Kasumi-1 (cell line): ENCODE data around the gene PKNOX2.

Experiments
- DNase-seq, 2 experiments: peaks; one replicate each; lab custom pipeline; 2025; lab: John Stamatoyannopoulos, UW

Gene PKNOX2

DNA sequence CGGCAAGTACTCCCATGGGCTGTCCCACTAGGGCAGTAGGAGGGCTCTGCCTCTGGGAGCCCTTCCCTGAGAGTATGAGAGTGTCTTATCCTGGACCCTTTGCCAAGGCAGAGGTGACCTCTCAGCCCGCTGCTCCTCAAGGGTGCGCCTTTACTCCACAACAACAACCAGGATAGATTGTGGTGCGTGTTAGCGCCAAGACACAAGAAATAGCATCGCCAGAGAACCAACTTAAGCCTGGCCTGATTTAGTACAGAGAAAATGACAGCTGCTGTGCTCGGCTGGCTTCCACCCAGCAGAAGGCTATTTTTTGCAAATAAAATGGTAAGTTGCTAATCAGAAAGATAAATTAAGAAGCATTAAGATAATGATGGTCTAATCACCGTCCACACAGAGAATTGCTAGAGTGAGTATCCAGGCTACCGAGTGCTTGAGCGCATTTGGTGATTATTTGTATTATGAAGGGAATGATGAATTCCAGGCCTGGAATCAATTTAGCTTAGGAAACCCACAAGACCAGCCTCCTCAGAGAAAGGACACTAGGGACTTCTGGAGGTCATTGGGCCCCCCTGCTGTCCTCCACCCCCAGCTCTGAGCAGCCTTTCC lies 119.8 kb downstream of the PKNOX2 start:
- DNase-seq: no peak

DNA sequence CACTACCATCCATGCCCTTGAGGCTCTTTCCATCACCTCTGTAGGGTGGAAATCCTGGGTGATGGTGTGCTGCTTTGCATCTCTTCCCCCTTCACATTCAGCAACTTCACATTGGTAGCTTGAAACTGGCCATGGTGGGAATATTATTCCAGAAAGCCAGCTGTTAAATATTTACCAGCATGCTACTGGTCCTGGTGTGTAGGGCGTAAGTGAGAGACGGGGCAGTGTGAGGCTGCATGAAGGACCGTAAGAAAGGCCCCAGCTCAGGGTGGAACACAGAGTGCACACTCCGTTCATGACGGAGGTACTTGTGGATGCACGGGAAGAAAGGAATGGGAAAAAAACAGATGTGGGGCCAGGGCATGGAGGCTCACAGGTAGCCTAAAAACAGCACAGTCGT lies 121.3 kb downstream of the PKNOX2 start:
- no peak for DNase-seq

DNA sequence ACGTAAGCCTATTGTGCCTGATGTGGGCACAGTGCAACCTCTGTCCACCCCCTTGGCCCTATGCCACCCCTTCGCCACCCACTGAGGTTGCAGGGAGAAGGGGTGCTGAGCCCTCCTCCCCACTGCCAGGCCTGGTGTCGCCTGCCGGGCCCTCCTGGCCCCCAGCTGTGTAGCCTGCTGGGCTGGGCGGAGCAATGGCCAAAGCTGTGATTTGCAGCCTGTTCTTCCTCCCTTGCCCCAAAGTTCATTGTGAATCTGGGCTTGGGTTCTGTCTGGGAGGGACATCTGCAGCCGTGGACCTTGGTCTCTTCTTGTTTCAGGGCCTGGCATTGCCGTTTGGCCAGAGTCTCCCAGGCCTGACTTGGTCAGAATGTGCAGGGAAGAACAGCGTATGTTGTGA lies 121.9 kb downstream of the PKNOX2 start:
- DNase-seq: no peak

DNA sequence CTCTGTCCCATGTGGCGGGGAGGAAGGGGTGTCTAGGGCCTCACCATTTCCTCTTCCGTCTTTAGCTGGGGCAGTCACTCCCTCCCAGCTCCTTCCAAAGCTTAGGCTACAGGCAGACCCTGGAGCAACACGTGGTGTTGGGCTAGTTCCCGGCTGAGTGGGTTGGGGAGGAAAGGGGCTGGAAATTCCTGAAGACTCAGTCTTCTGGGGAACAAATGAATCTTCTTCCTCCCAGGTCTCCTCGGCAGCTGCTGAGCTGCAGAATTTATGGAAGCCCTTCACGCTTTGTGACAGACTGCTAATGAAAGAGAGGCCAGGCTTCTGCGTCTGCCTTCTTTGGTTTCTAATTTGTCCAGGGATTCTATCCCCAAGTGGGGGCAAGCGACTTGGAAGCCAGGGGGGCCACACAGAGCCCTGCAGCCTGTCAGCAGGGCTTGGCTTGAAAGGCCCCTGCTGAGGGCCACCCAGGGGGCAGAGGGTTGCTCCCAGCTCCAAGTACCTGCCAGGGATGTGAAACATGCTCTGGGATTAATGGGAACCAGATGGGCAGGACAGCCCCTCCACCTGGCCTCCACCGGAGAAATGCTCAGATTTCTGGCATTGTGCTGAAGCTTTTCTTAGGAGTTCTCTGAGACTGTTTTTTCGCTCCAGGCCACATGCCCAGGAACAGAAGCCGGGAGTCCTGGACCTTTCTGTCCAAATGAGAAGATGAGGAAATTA lies 123.1 kb downstream of the PKNOX2 start:
- DNase-seq: no peak

DNA sequence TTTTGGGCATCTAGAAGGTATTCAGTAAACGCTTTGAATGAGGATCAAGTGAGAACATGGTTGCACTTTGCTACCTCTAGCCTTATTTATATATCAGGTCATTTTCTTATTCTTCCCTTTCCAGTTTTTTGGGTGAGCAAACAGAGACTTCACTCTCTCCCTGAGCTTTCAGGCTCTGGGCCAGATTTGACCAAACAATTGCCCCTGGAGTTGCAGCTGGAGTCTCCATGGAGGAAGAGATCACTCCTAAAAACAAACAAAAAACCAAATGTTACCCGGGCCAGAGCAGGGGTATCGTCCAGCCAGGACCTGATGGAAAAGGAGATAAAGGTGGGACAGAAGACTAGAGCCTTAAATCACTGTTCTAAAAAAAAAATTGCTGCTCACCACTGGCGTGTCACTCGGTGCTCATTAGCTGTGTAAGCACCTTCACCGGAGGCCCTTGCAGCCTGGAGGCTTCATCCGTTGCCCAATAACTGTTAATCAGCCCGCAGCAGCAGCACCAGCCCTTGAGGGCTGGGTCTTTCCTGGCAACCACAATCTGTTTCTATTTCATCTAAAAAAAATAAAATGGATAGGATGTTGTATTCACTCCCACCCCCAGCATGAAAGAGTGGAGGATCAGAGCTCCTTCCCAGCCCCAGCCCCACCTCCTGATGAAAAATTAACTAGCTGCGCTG lies 125.0 kb downstream of the PKNOX2 start:
- no peak for DNase-seq

DNA sequence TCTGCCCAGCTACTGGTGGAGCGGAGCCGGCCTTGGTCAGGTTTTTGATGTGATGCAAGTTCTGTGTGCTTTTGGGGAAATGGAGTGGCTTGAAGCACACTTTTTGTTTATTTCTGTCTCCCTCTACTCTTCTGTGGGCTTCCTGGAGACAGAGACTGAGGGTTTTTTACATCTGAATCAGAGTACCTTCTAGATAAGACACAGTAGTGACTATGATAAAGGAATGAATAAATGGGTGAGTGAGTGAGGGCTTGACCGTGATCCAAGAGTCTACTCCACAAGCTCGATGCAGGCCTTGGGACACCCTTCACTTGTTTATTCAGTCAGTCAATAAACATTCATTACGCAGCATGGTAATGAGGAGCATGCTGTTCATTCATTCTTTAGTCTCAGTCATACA lies 125.7 kb downstream of the PKNOX2 start:
- no peak for DNase-seq

DNA sequence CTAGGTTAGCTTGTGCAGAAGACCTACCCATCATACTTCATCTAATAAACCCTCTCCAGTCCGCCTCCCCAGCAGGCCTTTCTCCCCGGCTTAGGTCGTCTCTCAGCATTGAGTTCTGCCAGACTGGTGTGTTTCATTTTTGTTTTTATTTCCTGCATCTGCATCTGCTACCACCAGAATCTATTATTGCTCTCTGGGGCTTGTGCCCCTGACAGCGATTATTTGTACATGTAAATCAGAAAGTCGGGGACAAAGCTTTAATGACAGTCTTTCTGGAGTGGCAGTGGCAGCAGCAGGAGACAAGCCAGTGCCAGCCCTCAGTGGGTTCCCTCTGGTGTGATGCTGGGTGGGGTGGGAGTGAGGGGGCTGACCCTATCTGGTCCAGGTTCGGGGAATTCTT lies 127.5 kb downstream of the PKNOX2 start:
- DNase-seq: no peak

DNA sequence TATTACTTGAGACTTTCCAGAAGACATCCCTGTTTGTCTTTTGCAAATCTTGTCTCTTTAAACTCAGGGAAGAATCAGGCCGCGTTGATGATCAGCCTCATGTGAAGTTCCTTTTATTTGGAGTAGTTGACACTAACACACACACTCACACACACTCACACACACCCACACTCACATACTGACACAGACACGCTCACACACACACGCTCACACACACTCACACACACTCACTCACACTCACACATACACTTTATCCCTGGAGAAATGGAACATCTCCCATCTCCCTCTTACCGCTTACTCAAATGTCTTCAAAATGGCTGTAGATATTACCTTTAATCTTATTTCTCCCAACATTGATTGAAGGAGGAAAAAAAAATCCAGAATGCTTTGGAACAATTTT lies 129.0 kb downstream of the PKNOX2 start:
- no peak for DNase-seq

DNA sequence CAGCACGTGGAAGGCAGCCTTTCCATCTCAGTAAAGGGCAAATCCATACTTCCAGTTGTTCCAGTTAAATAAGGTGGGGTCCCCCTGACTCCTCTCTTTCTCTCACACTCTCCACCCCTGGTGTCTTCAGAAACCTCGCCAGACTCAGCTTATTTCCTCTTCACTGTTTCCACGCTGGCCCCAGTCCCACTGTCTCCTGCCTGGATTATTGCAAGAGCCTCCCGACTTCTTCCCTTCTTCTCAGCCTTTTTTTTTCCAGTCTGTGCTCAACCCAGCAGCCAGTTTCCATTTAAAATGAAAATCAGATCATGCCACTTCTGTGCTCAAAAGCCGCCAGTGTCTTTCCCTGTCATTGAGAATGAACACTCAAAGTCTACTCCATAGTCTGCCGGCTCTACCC lies 131.4 kb downstream of the PKNOX2 start:
- no peak for DNase-seq

DNA sequence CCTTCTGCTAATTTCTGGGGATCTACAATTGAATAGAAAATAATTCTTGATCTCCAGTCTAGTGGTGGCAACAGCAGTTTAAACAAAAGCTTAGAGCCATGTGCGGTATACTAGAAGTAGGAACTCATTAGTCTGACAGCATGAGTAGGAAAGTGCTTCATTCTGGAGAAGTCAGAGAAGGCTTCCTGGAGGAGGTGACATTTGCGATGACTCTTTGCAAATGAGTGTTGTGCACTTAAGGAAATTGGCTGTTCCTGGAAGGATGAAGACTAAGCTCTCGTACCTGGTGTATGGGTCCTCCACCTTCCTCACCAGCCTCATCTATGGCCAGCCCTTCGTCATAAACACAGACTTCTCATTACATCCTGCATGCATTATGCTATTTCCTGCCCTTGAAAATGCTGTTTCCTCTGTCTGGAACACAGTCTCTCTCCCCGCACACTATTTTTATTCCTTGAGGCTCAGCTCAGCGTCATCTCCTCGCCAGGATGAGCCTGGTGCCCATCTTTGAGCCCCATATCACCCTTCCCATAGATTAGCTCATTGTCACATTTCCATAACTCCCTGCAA lies 132.9 kb downstream of the PKNOX2 start:
- DNase-seq: no peak

DNA sequence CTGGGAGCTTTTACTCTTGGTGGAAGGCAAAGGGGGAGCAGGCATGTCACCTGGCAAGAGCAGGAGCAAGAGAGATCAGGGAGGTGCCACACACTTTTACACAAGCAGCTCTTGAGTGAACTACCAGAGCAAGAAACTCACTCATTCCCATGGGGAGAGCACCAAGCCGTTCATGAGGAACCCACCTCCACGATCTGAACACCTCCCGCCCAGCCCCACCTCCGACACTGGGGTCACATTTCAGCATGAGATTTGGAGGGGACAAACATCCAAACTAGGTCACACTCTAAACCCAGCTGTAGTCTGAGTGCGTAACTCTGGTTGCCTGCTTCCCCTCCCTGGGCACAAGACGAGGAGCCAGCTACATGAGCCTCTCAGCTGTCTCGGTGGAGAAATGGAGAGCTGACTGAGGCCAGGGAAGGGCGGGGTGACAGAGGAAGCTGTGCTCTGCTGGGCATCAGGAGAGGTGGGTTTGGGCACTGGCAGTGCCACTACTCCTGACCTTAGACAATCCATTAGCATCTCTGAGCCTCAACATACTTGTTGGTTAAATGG lies 134.6 kb downstream of the PKNOX2 start:
- no peak for DNase-seq

DNA sequence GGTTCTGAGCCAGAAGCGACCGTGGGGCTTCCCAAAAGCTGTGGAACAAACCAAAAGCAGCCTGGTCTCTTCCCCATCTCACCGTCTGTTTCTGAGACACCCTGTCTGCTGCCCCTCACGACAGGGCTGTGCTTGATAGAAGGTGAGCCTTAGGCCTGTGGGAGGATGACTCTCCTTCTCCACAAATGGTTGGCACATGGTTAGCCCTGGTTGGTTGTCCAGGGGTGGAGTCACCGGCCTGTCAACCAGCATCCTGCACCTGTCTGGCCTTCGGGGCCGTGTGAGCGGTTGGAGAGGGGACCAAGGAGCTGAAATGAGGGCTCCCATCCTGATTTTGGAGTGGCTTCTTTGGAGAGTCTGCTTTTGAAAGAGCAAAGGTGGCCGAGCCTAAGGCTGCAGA lies 135.3 kb downstream of the PKNOX2 start:
- no peak for DNase-seq

DNA sequence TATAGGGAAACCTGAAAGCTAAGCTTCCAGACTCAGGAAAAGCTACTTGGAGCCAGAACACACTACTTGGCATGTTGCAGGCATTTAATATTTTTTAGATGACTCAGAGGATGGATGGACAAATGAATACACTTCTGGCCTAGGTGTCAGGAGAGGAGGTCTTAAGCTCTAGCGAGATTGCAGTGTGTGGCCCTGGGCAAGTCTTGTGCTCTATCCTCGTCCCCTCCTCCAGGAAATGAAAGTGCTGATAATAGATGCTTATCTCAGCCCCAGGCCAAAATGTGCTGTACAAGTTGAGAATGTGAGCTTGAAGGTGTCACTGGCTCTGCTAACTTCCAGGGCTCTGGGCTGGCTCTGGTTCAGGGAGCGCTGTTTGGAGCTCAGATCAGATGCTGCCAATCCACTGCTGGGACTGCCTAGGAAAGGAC lies 136.3 kb downstream of the PKNOX2 start:
- no peak for DNase-seq

DNA sequence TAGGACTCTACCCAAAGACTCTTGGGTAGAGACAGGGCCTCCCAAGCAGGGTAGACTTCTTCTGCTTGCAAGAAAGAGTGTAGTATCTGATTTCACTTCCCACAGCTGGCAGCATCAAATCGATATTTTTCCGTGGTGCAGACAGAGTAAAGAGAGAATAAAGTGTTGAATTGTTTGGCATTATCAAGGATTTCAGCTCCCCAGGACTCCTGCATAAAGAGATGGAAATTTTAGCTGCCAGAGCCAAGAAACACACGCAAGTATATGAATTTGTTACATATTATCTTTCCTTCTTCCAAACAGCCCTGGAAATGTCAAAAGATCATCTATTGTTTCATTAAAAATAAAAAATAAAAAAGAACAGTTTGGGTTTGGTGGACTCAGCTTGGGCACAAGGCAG lies 136.8 kb downstream of the PKNOX2 start:
- DNase-seq: no peak

DNA sequence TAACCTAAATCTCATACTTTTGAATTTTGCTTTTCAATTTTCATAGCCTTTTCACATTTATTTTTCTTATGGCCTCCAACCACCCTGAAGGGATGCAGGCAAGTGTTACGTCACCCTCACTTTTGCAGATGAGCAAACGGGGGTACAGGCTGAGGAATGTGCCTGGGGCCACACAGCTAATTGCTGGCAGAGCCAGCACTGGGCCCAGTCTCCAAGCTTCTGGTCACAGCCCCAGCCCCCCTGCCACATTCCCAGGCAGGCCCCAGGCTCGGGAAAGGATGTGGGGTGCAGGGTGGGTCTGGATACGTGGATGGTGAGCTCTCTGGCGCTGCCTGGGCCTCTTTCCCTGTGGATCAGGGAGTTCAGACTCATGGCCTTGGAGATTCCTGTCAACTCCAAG lies 138.6 kb downstream of the PKNOX2 start:
- no peak for DNase-seq

DNA sequence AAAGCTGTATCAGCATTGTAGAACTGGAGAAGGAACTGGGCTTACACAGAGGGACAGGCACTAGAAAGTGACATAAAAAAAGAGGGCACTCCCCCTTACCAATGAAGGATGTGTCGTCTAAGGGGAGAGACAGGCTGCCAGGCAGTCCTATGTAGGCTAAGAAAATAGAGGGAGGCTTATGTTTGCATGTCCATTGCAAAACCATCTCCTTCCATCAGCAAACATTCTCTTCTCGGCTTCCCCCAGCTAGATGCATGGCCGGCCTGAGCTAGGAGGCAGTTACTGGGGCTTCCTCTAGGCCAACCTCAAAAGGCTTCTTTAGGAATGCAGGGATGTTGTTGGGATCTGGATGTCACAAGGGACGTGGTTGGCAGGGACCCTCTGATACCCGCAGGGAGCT lies 139.1 kb downstream of the PKNOX2 start:
- no peak for DNase-seq

DNA sequence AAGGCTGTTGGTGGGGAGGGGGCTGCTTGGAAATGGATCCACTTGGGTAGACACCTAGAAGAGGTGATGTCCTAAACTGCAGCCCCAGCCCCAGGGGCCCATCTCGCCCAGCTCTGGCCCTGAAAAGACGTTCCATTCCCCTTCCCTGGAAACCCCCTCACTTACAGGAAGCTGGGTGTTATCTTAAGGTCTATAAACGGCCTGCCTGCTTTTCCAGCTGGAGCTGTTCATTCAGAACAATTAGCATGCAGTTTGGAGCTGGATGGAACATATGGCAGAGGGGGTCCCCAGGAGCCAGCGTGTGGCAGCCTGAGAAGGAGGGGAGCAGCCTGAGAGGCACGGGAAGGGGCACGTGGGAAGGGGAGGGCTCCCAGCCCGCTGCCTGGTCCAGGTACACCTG lies 139.6 kb downstream of the PKNOX2 start:
- DNase-seq: no peak

DNA sequence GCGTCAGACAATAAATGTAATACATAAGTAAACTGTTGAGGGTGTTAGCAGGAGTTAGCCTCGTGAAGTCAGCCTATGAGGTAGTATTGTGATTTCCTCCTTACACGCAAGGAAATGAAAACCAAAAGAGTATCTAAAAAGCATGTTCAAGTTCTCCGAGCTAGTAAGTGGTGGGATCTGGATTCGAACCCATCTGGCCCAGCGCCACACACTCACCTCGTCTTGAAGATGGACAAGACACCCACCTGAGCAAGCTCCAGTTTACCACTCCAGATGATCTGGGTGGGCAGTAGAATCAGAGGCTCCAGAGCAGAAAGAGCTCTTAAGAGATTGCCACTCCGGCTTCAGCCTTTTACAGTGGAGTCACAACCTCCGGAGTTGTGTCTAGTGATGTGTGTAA lies 140.3 kb downstream of the PKNOX2 start:
- DNase-seq: no peak

DNA sequence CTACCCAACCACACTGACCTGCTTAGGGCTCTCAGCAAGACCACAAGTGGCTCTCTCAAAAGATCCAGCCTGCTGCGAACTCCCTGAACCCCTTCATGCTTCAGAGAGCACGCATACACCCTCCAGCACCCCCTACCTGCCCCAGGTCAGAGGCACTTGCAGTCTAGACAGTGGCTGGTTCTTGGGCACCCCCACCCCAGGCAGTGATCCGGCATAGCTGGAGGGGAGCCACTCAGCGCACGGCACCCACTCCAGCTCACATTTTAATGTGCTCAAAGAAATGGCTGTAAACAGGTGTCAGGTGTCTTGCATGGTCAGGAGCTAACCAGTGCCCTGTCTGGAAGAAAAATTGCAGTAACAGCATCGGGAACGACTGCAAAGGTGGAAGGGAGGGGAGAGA lies 140.8 kb downstream of the PKNOX2 start:
- DNase-seq: no peak

DNA sequence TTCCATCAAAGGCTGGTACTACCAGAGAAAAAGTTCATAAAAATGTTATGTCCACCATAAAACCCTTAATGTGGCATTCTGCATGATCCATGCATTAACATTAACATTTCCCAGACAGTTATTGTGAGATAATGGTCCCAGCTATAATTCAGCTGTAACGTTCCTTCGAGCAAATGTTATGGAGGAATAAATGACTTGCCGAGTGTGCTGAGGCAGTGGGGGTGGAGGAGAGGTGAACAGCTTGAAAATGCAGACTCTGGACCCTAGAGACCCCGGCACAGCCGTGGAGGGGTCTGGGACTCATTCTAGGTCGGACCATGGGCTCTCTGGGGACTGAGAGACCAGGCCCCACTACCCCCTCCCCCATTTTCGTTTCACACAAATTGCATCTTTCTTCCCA lies 141.9 kb downstream of the PKNOX2 start:
- no peak for DNase-seq

DNA sequence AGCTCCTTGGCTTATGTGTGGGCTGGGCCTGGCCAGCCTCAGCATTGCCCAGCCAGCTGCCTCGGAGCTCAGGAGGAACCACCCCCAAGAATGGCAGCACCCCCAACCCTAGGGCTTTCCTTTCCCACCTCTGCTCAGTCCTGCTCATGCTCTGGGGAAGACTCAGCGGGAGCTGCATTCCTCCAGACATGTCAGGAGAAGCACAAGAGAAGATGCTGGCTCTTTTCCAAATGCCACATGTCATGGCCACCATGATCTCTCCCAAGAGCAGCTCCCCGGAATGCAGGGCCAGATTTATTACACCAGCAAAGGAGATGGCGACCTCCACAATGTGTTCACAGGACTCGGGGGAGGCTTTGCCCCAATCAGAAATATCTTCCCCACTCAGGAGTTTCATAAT lies 143.7 kb downstream of the PKNOX2 start:
- no peak for DNase-seq

DNA sequence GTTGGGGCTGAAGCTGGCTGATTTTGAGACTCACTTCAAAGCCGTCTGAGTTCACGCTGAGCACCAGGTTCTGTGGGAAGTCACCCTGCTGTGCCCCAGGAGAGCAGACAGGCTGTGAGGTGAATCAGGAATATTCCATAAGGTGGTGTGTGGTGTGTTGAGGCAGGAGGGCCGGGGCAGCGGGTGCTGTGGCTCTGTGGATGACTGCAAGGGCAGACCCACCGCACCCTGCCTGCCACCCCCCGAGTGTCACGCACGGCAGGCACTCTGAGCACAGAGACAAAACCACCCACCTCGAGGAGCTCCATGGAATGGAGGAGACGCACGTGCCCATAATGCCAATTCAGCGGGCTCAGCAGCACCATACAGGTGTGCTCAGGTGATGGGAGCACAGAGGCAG lies 147.8 kb downstream of the PKNOX2 start:
- no peak for DNase-seq

DNA sequence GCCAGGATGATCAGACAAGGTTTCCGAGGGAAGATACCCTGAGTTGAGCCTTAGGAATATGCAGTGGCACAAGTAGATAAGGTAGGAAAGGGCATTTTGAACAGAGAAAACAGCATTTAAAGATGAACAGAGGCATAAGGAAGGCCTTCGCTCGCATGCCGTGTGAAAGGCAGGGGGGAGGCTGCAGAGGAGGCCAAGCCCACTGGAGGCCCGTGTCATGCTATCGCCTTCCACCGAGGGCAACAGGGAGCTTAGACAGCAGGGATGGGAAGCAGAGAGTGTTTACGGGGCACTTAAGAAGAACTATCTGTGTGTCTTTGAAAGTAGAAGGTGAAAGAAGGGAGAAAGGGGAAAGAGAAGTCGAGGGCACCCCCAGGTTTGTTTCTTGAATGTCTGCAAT lies 148.3 kb downstream of the PKNOX2 start:
- no peak for DNase-seq
